BJ (cell line): ENCODE data around the gene SCAMP1. TPM values are rescaled to one million over a fixed set of nuclear protein-coding genes. Genes with fewer than 3 reads are reported as not detected.

ENCODE experiments used
- CTCF ChIA-PET: fragments of 350-600 bp; formaldehyde crosslinking; extraction: SDS; loops from one replicate; lab custom pipeline; 2021; ENCODE audit warnings: antibody characterized with exemption, inconsistent platforms; lab: Yijun Ruan, JAX
- POLR2A ChIA-PET: fragments of 300-600 bp; sonication (Branson Sonifier 250); formaldehyde crosslinking; extraction: SDS; loops from one replicate; lab custom pipeline; 2021; ENCODE audit warnings: antibody characterized with exemption; lab: Charles Lee
- DNase-seq: peaks from one replicate; pipeline ENCODE4 v3.0.0-alpha.2; 2011; ENCODE audit warnings: low read depth
- H3K27me3 ChIP-seq: 2 replicates; pipeline ENCODE4 v1.6.0; 2011; ENCODE audit warnings: low read length; ENCODE audit not compliant: control insufficient read depth, insufficient read depth
- H3K36me3 ChIP-seq: 2 replicates; pipeline ENCODE4 v1.5.1; 2011; ENCODE audit warnings: low read length; ENCODE audit not compliant: control insufficient read depth, insufficient read depth
- H3K4me3 ChIP-seq: 2 replicates; pipeline ENCODE4 v1.5.1; 2011; ENCODE audit warnings: low read depth, mild to moderate bottlenecking, control low read depth, low read length
- polyA plus RNA-seq: library from polyadenylated mRNA; depleted of rRNA; stranded (reverse); fragments of >200 nt; gene quantifications from 2 replicates; pipeline ENCODE4 v1.2.3, GENCODE V29; 2011
- TF ChIP-seq, protein P1 (sequence below): IDR thresholded peaks from 2 replicates; pipeline ENCODE4 v1.5.1; 2011; ENCODE audit warnings: low read depth, mild to moderate bottlenecking, control low read depth, inconsistent platforms, low read length, moderate library complexity; ENCODE audit not compliant: insufficient read depth

Gene SCAMP1
- polyA plus RNA-seq, 1 experiment, result 26.6 TPM

DNA sequence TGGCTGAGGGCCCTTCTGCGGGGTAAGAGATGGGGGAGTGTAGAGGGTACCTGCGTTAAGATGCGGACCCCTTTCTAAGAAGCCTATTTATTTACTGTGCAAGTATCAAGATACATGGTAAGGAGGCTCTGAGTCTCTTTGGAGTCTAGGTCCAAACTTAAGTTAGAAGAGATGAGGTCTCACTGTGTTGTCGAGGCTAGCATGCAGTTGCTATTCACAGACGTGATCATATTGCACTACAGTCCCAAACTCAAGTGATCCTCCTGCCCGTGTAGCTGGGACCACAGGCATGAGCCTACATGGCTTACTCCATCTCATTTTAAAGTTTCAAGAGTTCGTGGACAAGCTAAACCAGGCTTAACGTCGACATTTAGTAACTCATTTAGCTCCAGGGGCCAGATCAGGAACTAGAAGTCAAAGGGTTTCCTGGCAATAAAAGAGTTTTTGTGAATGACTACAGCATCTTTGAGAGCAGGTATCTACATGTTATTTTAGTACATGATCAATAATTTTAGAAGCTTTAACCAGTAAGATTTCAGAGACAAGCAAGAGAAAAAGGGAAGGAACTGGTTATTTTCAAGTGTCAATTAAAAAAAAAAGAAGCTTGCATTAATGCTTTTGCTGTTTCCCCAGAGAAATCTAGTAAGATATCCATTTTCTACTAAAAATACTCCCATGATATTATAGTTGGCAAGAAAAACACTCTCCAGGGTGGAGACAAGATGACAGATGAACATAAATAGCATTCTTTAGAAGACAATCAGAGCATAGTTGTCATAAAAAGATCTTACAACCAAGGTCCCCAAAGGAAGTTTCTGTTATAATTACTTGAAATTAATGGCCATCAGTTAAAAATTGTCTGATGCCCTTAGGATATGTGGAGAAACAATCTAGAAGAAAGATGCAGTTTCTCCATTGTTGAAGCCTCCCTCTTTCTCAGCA lies 141.3 kb downstream of the SCAMP1 start:
- TF ChIP-seq, protein P1, sequence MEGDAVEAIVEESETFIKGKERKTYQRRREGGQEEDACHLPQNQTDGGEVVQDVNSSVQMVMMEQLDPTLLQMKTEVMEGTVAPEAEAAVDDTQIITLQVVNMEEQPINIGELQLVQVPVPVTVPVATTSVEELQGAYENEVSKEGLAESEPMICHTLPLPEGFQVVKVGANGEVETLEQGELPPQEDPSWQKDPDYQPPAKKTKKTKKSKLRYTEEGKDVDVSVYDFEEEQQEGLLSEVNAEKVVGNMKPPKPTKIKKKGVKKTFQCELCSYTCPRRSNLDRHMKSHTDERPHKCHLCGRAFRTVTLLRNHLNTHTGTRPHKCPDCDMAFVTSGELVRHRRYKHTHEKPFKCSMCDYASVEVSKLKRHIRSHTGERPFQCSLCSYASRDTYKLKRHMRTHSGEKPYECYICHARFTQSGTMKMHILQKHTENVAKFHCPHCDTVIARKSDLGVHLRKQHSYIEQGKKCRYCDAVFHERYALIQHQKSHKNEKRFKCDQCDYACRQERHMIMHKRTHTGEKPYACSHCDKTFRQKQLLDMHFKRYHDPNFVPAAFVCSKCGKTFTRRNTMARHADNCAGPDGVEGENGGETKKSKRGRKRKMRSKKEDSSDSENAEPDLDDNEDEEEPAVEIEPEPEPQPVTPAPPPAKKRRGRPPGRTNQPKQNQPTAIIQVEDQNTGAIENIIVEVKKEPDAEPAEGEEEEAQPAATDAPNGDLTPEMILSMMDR, result no peak
- H3K4me3 ChIP-seq, result no peak overlapping the region
- ChIA-PET CTCF (interaction anchor here (0.8 kb wide), 1 partner anchor 31 kb away, joined by 3 read pairs; no protein-coding TSS in a partner anchor), POLR2A (no interaction called here)
- no peak for DNase-seq
- no peaks in the 10 kb centered on the region for H3K27me3 ChIP-seq
- no peaks in the 10 kb centered on the region for H3K36me3 ChIP-seq

DNA sequence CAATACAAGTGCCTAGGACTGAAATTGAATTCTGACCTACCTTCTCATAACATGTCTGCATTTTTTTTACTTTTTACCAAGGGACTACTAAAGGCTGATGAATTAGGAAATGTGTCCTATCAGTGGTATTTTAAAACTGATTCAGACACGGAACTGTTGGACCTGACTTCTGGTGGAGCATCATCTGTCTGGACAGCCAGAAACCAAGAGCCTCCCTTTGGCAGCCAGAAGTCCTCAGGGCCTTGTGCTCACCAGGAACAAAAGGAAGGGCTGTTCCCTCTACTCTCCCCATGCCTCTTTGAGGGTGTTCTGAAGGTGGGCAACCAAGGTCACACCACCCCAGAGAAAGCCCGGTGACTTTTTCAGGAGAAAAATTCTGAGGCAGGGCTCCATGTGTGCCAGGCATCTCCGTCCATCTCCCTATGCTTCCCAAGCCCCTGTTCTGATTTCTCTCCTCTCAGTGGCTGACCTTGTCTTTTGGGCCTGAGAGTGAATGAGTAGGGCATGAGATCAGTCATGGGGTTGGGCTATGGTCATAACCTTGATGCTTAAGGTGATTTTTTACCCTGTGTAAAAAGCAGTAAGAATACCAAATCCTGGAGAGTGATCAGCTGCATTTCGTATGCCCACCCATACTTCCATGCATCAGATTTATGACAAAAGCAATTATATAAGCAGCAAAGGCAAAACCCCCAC lies 143.7 kb downstream of the SCAMP1 start:
- CTCF ChIA-PET, result interaction anchor here (1.1 to 1.3 kb wide), 2 partner anchors 8 to 36 kb away, joined by 3 to 4 read pairs; no protein-coding TSS in a partner anchor
- Histone ChIP-seq H3K36me3 (no peaks in the 10 kb centered on the region), H3K27me3 (no peaks in the 10 kb centered on the region), H3K4me3 (no peak overlapping the region)
- TF ChIP-seq, protein P1, result no peak
- no peak for DNase-seq
- POLR2A ChIA-PET, result no interaction called here

DNA sequence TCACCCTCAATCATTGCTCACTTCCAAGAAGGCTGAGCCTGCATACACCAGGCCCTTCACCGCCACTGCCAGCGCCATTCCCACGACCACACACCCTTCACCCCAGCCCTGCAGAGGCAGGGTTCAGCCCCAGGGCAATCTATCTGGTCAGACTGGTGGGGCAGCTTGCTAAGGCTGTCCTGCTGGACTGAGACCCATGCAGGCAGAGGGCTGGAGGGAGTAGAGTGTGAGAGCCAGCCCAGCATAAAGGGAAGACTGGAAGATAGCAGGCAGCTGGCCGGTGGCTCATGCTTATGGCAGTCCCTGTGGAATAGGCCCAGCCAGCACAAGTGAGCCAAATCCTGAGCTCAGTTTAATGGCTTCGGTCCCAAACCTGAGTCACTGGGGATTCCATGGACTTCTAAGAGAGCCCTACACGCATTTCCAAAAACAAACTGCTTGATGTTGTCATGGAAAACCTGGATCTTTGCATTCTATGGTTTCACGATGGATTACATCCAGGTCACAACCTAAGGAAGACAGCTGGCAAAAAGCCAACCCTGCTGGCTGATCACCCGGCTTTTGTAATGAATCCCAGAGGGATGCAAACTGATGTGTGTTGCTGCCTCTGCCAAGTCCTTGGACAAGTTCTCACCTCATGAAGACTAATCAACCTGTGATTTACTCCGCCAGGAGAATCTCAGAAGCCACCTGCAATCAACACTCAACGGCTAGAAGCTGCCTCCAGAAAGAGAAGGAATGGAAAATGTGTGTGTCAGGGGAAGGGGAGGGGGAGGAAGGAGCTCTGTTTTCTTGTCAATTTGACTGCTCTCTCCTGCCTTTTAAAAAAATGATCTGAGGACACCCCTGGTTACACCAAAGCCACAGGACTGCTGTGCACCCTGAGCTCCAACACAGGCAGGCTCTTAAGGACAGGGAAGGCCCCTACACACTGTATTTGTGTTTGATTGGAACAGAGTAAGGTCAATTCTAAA lies 144.6 kb downstream of the SCAMP1 start:
- peak; percentile 99 for DNase-seq
- ChIA-PET CTCF (interaction anchor here (1.1 to 1.4 kb wide), 3 partner anchors 9 to 37 kb away, joined by 3 to 4 read pairs (median 3); no protein-coding TSS in a partner anchor), POLR2A (no interaction called here)
- TF ChIP-seq, protein P1, result no peak
- Histone ChIP-seq H3K36me3 (no peaks in the 10 kb centered on the region), H3K4me3 (no peak overlapping the region), H3K27me3 (no peaks in the 10 kb centered on the region)

DNA sequence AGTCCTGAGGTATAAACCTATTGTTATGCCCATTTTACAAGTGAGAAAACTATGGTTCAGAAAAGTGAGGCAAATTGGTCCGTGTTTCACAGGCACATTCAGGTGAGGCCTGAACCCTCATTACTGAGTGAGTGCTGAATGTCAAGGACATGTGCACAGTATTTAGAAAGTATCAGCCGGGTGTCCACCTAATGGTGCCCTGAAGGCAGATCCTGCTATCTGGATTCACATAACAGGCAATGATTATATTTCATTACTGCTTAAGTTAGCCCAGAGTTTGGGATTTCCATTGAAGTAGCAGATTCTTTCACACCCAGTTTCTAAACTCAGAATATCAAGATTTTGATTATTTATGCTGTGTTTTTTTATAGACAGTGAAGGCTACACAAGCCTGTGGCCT lies 145.4 kb downstream of the SCAMP1 start:
- Histone ChIP-seq H3K36me3 (no peaks in the 10 kb centered on the region), H3K27me3 (no peaks in the 10 kb centered on the region), H3K4me3 (no peak overlapping the region)
- TF ChIP-seq, protein P1, result no peak
- ChIA-PET POLR2A (no interaction called here), CTCF (interaction anchor here (1.3 to 1.4 kb wide), 2 partner anchors 9 to 10 kb away, joined by 3 to 4 read pairs; no protein-coding TSS in a partner anchor)
- DNase-seq, result no peak
